GM19023 (cell line): Measurements from ENCODE around the gene SERINC5.
"Not testable (repeated sequence)": the region's sequence is repeated elsewhere in the genome, so short reads cannot be mapped to it uniquely, and the experiment has no call there.

Experiments
- ATAC-seq: cut with Tn5 transposase; IDR thresholded peaks from one replicate; pipeline ENCODE4 v1.9.1; 2021; ENCODE audit warnings: mild to moderate bottlenecking, moderate library complexity; ENCODE audit not compliant: unreplicated experiment

The SERINC5 gene

DNA sequence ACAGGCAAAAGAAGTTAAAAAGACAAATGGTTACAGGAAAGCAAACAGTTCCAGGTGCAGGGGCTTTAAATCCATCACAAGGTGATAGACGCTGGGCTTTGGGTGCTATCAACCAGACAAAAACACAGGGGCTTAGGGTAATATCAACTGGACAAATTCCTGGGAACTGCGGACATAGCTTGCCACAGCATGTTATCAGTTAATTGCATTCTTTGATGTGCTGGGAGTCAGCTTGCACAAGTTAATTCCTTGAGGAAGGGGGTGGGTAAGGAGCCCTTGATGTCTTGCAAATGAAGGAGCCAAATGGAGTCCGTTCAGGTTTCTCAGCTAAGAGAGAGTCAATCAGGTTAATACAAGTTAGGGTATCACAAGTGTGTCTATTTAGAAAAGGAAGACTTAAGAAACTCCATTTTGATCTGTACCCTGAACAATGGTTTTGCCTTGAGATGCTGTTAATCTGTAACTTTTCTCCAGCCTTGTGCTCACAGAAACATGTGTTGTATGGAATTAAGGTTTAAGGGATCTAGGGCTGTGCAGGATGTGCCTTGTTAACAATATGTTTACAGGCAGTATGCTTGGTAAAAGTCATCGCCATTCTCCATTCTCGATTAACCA lies 144.4 kb downstream of the SERINC5 start:
- ATAC-seq: not testable (repeated sequence)

DNA sequence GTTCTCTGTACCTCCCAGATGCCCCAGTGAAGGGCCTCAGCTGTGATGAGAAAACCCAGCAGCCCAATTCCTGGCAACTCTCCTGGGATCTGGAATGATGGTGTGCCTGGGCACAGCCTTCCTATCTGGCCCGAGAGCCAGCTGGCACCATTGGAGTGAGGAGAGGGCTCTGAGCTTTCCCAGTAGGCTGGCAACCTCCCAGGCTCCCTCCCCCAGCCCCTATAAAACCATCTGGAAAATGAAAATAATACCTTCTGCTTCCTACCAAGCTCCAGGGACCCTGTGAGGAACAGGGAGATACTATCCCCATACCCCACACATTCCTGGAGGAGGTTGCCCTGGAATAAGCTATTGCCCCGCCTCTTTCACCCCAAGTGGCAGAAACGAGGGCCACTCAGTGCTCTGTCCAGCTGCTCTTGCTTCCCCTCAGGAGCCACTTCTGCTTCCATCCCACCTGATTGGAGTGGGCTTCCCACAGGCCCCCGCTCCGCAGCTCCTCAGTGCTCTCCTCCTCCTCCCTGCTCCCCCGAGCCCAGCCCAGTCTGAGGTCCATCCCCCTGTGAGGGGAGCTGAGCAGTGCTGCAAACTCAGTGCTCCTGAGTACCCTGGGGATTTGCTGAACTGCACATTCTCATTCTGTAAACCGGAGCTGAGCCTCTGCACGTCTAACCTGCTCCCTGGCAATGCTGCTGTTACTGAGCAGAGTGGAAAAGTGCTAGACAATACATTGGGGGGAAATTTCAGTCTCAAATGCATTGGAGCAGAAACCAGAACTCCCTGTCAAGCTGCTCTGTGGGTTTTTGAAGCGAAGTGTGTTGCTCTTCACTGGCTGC lies 146.0 kb downstream of the SERINC5 start:
- peak; percentile 69 for ATAC-seq

- no peak for ATAC-seq
These were observed 148.9 kb downstream of the SERINC5 start for GRCh38 chr5:80106916-80107315.

DNA sequence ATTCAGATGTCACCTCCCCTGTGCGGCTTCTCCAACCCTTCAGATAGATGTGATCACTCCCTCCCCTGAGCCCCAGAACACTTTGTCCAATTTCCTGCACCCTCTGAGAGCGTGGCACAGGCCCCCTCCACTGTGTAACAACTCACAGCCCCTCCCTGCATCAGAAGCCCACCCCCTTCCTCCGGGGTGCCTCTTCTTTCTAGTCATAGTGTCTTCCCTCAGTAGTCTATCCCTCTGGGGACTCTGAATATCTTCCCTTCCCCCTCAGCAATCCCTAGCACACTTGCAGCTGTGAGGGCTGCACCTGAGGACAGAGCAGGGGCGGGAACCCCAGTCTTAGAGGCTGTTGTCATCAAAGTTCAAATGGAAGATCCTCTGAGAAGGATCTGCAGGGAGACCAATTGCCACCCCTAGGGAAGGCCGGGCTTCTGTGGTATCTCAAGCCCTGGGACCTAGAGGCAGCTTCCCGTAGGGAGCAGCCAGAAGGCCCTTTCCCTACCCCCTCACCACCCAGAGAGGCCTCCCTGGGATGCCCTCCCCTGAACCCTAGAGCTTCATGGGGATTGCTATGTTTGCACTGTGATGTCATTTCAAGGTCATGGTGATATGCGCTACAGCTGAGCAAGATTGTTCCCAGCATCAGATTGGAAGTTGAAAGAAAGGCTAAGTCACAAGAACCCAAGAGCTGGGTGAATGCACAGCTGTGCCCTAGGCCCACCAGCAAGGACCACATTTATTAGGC lies 150.0 kb downstream of the SERINC5 start:
- no peak for ATAC-seq

DNA sequence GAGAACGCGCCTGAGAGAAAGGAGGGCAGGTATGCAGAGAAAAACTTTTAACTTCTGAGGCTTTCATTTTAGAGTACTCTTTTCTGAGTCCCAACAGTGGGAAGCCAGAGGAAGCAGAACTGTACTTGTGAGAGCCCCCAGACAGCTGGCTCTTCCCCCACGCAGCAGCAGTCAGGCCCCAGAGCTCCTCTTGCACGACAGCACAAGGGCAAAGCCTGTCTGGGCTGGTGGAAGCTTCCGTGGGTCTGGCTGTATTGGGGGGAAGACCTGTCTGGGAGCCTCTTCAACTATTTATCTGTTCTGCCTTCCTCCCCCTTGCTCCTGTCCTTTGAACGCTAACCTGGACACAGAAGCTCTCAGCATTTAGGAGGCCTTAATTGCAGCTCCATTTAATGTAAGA lies 152.5 kb downstream of the SERINC5 start:
- ATAC-seq: no peak

- no peak for ATAC-seq
These were observed 153.9 kb downstream of the SERINC5 start for GRCh38 chr5:80101993-80102392.

GRCh38 chr5:80097451-80097850 lies 158.4 kb downstream of the SERINC5 start:
- ATAC-seq: no peak

DNA sequence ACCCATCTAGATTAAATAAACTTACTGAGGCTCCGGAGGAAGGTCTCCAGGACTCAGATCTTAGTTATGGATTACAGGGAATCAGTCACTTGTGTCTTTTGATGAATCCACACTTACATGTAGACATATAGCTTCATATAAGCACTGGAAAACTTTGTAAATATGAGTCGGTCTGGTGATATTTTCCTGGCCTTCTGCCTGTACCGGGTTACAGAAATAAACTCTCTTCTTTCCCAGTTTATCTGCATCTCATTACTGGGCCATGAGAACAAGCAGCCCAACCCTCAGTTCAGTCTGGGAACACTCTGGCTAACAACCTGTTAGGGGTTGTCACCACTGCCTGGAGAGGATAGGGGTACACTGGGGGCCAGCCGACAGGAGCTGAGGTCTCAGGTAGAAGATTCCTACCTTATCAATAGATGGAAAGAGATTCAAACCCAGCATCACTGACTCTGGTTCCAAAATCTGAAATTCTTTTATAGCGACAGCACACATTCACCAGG lies 161.6 kb downstream of the SERINC5 start:
- ATAC-seq: no peak

GRCh38 chr5:80093796-80094195 lies 162.1 kb downstream of the SERINC5 start:
- no peak for ATAC-seq

DNA sequence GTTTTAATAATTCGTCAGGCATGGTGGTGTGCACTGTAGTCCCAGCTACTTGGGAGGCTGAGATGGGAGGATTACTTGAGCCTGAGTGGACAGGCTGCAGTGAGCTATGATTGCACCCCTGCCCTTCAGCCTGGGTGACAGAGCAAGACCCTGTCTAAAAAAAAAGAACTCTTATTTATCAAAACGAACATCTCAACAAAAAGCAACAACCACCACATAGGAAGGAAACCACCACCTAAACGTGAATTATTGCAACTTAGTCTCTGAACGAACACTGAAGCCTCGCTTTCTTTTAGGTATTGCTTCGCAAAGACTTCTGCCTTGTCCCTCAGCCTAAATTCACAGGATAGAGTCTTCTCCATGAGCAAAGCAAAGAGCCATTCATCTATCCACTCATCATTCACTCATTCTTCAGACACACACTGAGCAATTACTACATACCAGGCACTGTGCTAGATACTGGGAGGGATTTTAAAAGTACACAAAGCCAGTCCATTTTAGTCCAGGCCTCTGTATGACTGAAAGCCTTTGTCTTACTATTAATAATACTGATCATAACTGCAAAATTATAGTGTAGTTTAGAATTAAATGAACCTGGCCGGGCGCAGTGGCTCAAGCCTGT lies 163.3 kb downstream of the SERINC5 start:
- no peak for ATAC-seq

DNA sequence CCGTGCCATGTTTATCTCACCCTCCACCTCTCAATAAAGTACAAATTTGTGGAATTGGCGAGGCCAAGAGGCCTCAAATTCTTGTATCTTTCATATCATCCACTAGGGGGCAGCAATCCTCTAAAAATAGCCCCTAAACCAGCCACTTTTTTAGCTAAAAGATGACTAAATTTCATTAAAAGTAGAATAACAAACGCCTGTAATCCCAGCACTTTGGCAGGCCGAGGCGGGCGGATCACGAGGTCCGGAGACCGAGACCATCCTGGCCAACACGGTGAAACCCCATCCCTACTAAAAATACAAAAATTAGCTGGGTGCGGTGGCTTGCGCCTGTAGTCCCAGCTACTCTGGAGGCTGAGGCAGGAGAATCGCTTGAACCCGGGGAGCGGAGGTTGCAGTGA lies 164.1 kb downstream of the SERINC5 start:
- not testable (repeated sequence) for ATAC-seq

- ATAC-seq: no peak
These were observed 165.0 kb downstream of the SERINC5 start for GRCh38 chr5:80090884-80091166.

GRCh38 chr5:80083101-80083890 lies 172.6 kb downstream of the SERINC5 start:
- ATAC-seq: no peak

GRCh38 chr5:80082731-80083100 lies 173.1 kb downstream of the SERINC5 start:
- ATAC-seq: no peak

GRCh38 chr5:80082281-80082680 lies 173.6 kb downstream of the SERINC5 start:
- no peak for ATAC-seq

GRCh38 chr5:80078921-80079320 lies 176.9 kb downstream of the SERINC5 start:
- ATAC-seq: no peak

GRCh38 chr5:80077051-80077714 lies 178.7 kb downstream of the SERINC5 start:
- no peak for ATAC-seq

GRCh38 chr5:80076131-80077050 lies 179.5 kb downstream of the SERINC5 start:
- ATAC-seq: no peak
